Smooth muscle cell of the umbilical artery (primary cell): ENCODE measurements around the gene PNMA3. TPM values are rescaled to one million over a fixed set of nuclear protein-coding genes. Genes with fewer than 3 reads are reported as not detected.

Experiments used
- total RNA-seq: library from RNA; depleted of rRNA; stranded (reverse); fragments of >200 nt; gene quantifications from 2 replicates; pipeline ENCODE4 v1.2.3, GENCODE V29; 2014

Gene PNMA3, protein sequence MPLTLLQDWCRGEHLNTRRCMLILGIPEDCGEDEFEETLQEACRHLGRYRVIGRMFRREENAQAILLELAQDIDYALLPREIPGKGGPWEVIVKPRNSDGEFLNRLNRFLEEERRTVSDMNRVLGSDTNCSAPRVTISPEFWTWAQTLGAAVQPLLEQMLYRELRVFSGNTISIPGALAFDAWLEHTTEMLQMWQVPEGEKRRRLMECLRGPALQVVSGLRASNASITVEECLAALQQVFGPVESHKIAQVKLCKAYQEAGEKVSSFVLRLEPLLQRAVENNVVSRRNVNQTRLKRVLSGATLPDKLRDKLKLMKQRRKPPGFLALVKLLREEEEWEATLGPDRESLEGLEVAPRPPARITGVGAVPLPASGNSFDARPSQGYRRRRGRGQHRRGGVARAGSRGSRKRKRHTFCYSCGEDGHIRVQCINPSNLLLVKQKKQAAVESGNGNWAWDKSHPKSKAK
- 0.09 and 0.89 TPM in 2 replicates for total RNA-seq

DNA sequence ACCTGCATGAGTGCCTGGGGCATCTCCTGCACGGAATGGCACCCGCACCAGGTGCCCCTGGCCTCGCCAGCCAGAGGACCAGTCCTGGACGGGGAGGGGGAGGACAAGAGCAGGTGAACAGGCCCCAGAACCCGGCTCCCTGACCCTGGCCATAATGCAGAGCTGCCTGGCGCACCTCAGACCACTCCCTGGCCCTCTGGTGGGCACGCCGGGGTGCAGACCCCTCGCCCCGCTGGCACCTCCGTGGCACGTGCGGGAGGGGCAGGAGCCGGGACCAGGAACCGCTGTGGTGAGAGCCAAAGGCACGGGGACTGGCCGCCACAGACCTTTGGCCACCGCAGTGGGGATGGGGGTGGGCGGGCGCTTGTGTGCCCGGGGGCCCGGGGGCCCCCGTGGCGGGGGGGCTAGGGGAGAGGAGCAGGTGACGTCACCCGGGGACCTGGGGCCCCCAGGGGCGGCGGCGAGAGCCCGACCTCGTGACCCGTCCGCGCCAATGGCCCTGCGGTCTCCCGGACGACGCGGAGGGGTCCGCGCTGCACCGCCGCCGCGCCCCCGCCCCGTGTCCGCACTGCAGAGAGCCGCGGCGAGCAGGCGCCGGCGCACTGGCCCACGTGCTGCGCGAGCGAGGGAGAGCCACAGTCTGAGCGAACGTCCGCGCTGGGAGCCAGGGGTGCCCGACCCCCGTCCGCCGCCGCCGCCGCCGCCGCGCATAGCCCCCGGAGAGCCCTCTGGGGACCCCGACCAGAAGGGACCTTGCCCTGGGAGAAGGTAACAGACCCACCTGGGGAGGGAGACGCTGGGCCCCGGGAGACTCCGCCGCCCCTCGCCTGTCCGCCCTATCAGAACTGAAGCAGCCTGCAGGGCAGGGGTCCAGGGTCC is at the start of gene PNMA3:
Gene PNMA3, plus strand, starts transcription at position 600 of the 879 bp plus-strand sequence. CDS start 586 bp downstream, outside the sequence.

GRCh38 chrX:153071909-153072583 is 15.8 kb downstream of the PNMA3 start, which contains the start of gene PNMA6A:
Gene PNMA6A (plus strand): TSS chrX:153072454. CDS start chrX:153073063, 609 bp downstream.

Other genes with a start within 250 kb of the PNMA3 start
- gene CETN2, start 225.7 kb upstream of the PNMA3 start, total RNA-seq, result 48.3 and 58.8 TPM in 2 replicates
- 14.8 and 26.8 TPM in 2 replicates for gene NSDHL, start 225.4 kb upstream of the PNMA3 start, total RNA-seq
- 2.4 and 21.3 TPM in 2 replicates for gene ZNF185, start 158.4 kb upstream of the PNMA3 start, total RNA-seq
- gene PNMA5, start 62.4 kb upstream of the PNMA3 start, total RNA-seq, result not detected in 2 replicates
- 2.0 and 3.9 TPM in 2 replicates for gene PNMA6A, start 16.0 kb downstream of the PNMA3 start, total RNA-seq
- not detected in 2 replicates for gene MAGEA1, start 122.8 kb downstream of the PNMA3 start, total RNA-seq